C4-2B (cell line): ENCODE results near the gene LGALS7B.

Experiments
- CTCF ChIP-seq: fragments of 450-650 bp; conservative IDR thresholded peaks from 2 replicates; pipeline ENCODE4 v1.5.1; 2017; ENCODE audit warnings: mild to moderate bottlenecking
- ZFX ChIP-seq: fragments of 450-650 bp; IDR thresholded peaks from 2 replicates; pipeline ENCODE4 v1.6.1; 2017

- TF ChIP-seq CTCF (no peak), ZFX (no peak)
These were observed 45.1 kb downstream of the LGALS7B start for GRCh38 chr19:38834104-38834490.
